PC-9 (cell line): ENCODE results near the gene KCNA5. TPM values are rescaled to one million over a fixed set of nuclear protein-coding genes. Genes with fewer than 3 reads are reported as not detected.

Experiments
- BruUV-seq: library from RNA; stranded (reverse); fragments of 400-500 nt; replicated peaks from 2 replicates; lab custom pipeline; 2021; lab: Mats Ljungman, UMichigan
- CTCF ChIA-PET: fragments of 300-600 bp; sonication (Branson Sonifier 250); formaldehyde crosslinking; loops from one replicate; lab custom pipeline; 2022; ENCODE audit warnings: antibody characterized with exemption; lab: Charles Lee
- POLR2A ChIA-PET: fragments of 300-600 bp; sonication (Branson Sonifier 250); formaldehyde crosslinking; loops from one replicate; lab custom pipeline; 2022; ENCODE audit warnings: antibody characterized with exemption; ENCODE audit not compliant: unreplicated experiment; lab: Charles Lee
- DNase-seq, 2 experiments: peaks; one replicate each; pipeline versions ENCODE4 v3.0.0 to v3.0.0-alpha.2; 2015 to 2022; ENCODE audit warnings: mixed read lengths in 1 of 2
- H2AFZ ChIP-seq: fragments of 200-600 bp; sonication (generic); 2 replicates; pipeline ENCODE4 v1.8.1; 2017; ENCODE audit warnings: antibody characterized with exemption
- H3F3A ChIP-seq: fragments of 200-600 bp; sonication (generic); 2 replicates; pipeline ENCODE4 v1.8.1; 2017; ENCODE audit warnings: antibody characterized with exemption, mild to moderate bottlenecking, low read depth; ENCODE audit not compliant: insufficient read depth
- H3K27ac ChIP-seq: fragments of 200-600 bp; sonication (generic); 2 replicates; pipeline ENCODE4 v1.6.1; 2016; ENCODE audit warnings: mixed run types
- H3K27me3 ChIP-seq: fragments of 200-600 bp; sonication (generic); 2 replicates; pipeline ENCODE4 v1.6.1; 2016; ENCODE audit warnings: low read depth, mixed run types; ENCODE audit not compliant: insufficient read depth
- H3K36me3 ChIP-seq: fragments of 200-600 bp; sonication (generic); 2 replicates; pipeline ENCODE4 v1.6.1; 2016; ENCODE audit warnings: low read depth, mixed run types
- H3K4me1 ChIP-seq: fragments of 200-600 bp; sonication (generic); replicated peaks from 2 replicates; pipeline ENCODE4 v1.6.1; 2016; ENCODE audit warnings: mixed run types; ENCODE audit not compliant: insufficient read depth
- H3K4me2 ChIP-seq: fragments of 200-600 bp; sonication (generic); 2 replicates; pipeline ENCODE4 v1.6.1; 2017; ENCODE audit warnings: mixed run types
- H3K4me3 ChIP-seq: fragments of 200-600 bp; sonication (generic); 2 replicates; pipeline ENCODE4 v1.6.1; 2016; ENCODE audit warnings: mixed run types
- H3K79me2 ChIP-seq: fragments of 200-600 bp; sonication (generic); 2 replicates; pipeline ENCODE4 v1.6.1; 2017; ENCODE audit warnings: low read depth, mixed run types
- H3K9me2 ChIP-seq: fragments of 200-600 bp; sonication (generic); 2 replicates; pipeline ENCODE4 v1.8.1; 2017; ENCODE audit warnings: mild to moderate bottlenecking; ENCODE audit not compliant: insufficient read depth
- H3K9me3 ChIP-seq: fragments of 200-600 bp; sonication (generic); 2 replicates; pipeline ENCODE4 v1.8.1; 2016; ENCODE audit warnings: low read depth; ENCODE audit not compliant: insufficient read depth
- H4K20me1 ChIP-seq: fragments of 200-600 bp; sonication (generic); 2 replicates; pipeline ENCODE4 v1.8.1; 2017; ENCODE audit not compliant: insufficient read depth
- CTCF ChIP-seq: fragments of 200-600 bp; sonication (generic); conservative IDR thresholded peaks from 2 replicates; pipeline ENCODE4 v1.6.1; 2017; ENCODE audit warnings: mixed run types, antibody characterized with exemption, mild to moderate bottlenecking, moderate library complexity
- EZH2 ChIP-seq: fragments of 200-600 bp; sonication (generic); IDR thresholded peaks from 2 replicates; pipeline ENCODE4 v1.8.0; 2017; ENCODE audit warnings: antibody characterized with exemption, low read depth
- intact Hi-C: fragments of 100-400 bp; cut with micrococcal nuclease; formaldehyde crosslinking; loops from one replicate; pipeline ENCODE4 v1.10.0; 2022; ENCODE audit not compliant: unreplicated experiment
- total RNA-seq: library from RNA; stranded (reverse); gene quantifications from 2 replicates; pipeline ENCODE4 v1.2.3, GENCODE V29; 2021

KCNA5 gene
- total RNA-seq, 1 experiment from 2014 or later: not detected

- Histone ChIP-seq H3K27me3 (peaks cover 88% of the 10 kb centered on the region), H3K27ac (no peak overlapping the region), H3K36me3 (no peaks in the 10 kb centered on the region), H3K4me1 (no peaks in the 10 kb centered on the region), H3K79me2 (no peaks in the 10 kb centered on the region), H3K4me2 (no peak overlapping the region), H2AFZ (no peak overlapping the region), H3K4me3 (no peak overlapping the region), H4K20me1 (no peaks in the 10 kb centered on the region), H3F3A (no peaks in the 10 kb centered on the region), H3K9me3 (no peaks in the 10 kb centered on the region), H3K9me2 (no peaks in the 10 kb centered on the region)
- BruUV-seq: no TSS peak
- intact Hi-C loops: no loop called here
- POLR2A ChIA-PET: no interaction called here
- DNase-seq: no peak
- TF ChIP-seq EZH2 (no peak), CTCF (no peak)
- CTCF ChIA-PET: no interaction called here
Observed at GRCh38 chr12:5018677-5019076, 25.0 kb upstream of the KCNA5 start.

- H4K20me1 ChIP-seq: no peaks in the 10 kb centered on the region
- H3K27ac ChIP-seq: no peak overlapping the region
- H3K27me3 ChIP-seq: peaks cover 61% of the 10 kb centered on the region
- no peak overlapping the region for H3K4me2 ChIP-seq
- no peaks in the 10 kb centered on the region for H3K9me3 ChIP-seq
- H3K4me1 ChIP-seq: no peaks in the 10 kb centered on the region
- H3K36me3 ChIP-seq: no peaks in the 10 kb centered on the region
- H3K9me2 ChIP-seq: no peaks in the 10 kb centered on the region
- H2AFZ ChIP-seq: no peak overlapping the region
- intact Hi-C loops: loop anchor here (1.0 kb wide), 1 partner anchor 62 kb away; no protein-coding TSS in a partner anchor
- H3K79me2 ChIP-seq: no peaks in the 10 kb centered on the region
- BruUV-seq: no TSS peak
- no peak overlapping the region for H3K4me3 ChIP-seq
- POLR2A ChIA-PET: no interaction called here
- H3F3A ChIP-seq: no peaks in the 10 kb centered on the region
- TF ChIP-seq CTCF: no peak
- TF ChIP-seq EZH2: no peak
- DNase-seq: no peak
- CTCF ChIA-PET: interaction anchor here (0.8 kb wide), 1 partner anchor 1016 kb away, joined by 3 read pairs; no protein-coding TSS in a partner anchor
Observed at GRCh38 chr12:5022025-5022424, 21.7 kb upstream of the KCNA5 start.

- CTCF ChIA-PET: interaction anchor here (0.8 kb wide), 1 partner anchor 1015 kb away, joined by 3 read pairs; no protein-coding TSS in a partner anchor
- POLR2A ChIA-PET: no interaction called here
- no peaks in the 10 kb centered on the region for H3F3A ChIP-seq
- no peaks in the 10 kb centered on the region for H4K20me1 ChIP-seq
- H3K9me2 ChIP-seq: no peaks in the 10 kb centered on the region
- H3K36me3 ChIP-seq: no peaks in the 10 kb centered on the region
- no TSS peak for BruUV-seq
- H3K27ac ChIP-seq: no peak overlapping the region
- intact Hi-C loops: loop anchor here (1.0 kb wide), 1 partner anchor 62 kb away; no protein-coding TSS in a partner anchor
- DNase-seq: peak in 1 of 2 experiments; percentile 33
- no peaks in the 10 kb centered on the region for H3K4me1 ChIP-seq
- H3K27me3 ChIP-seq: peaks cover 55% of the 10 kb centered on the region
- H3K4me3 ChIP-seq: no peak overlapping the region
- no peak for TF ChIP-seq EZH2
- peak; percentile 93 for TF ChIP-seq CTCF
- no peaks in the 10 kb centered on the region for H3K9me3 ChIP-seq
- no peaks in the 10 kb centered on the region for H3K79me2 ChIP-seq
- no peak overlapping the region for H2AFZ ChIP-seq
- H3K4me2 ChIP-seq: no peak overlapping the region
Observed at GRCh38 chr12:5022465-5023061, 21.1 kb upstream of the KCNA5 start.
